Aorta (tissue), 5 donors: ENCODE measurements around the gene MYO7A. TPM values are rescaled to one million over a fixed set of nuclear protein-coding genes. Genes with fewer than 3 reads are reported as not detected.

Experiments used
- ATAC-seq: fragments of 200-7000 bp; cut with Tn5 transposase; one replicate; pipeline ENCODE4 v1.9.1; 2022; ENCODE audit warnings: moderate library complexity; ENCODE audit not compliant: low FRiP score
- DNase-seq, 2 donors: peaks; one replicate each; pipeline ENCODE4 v3.0.0-alpha.2; 2020
- H3K27ac ChIP-seq, 2 donors: one replicate each; pipeline ENCODE4 v1.5.1; 2013; ENCODE audit warnings: low read length in 2 of 2, mild to moderate bottlenecking in 2 of 2, moderate library complexity in 2 of 2, control low read depth in 1 of 2, inconsistent platforms in 1 of 2, low read depth in 1 of 2
- H3K27me3 ChIP-seq, 2 donors: one replicate each; pipeline ENCODE4 v1.6.1; 2013; ENCODE audit warnings: control low read depth in 1 of 2, low read length in 1 of 2, mild to moderate bottlenecking in 1 of 2, moderate library complexity in 1 of 2; ENCODE audit not compliant: insufficient read depth in 2 of 2, control insufficient read depth in 1 of 2
- H3K36me3 ChIP-seq, 2 donors: one replicate each; pipeline ENCODE4 v1.6.1; 2013; ENCODE audit warnings: control low read depth in 1 of 2, low read length in 1 of 2, mild to moderate bottlenecking in 1 of 2; ENCODE audit not compliant: insufficient read depth in 2 of 2, control insufficient read depth in 1 of 2
- H3K4me1 ChIP-seq, 2 donors: one replicate each; pipeline ENCODE4 v1.6.1; 2013; ENCODE audit warnings: low read length in 2 of 2, control low read depth in 1 of 2, mild to moderate bottlenecking in 1 of 2, moderate library complexity in 1 of 2; ENCODE audit not compliant: insufficient read depth in 2 of 2, control insufficient read depth in 1 of 2
- H3K4me3 ChIP-seq, 2 donors: one replicate each; pipeline ENCODE4 v1.5.1; 2013; ENCODE audit warnings: low read length in 2 of 2, control low read depth in 1 of 2, mild to moderate bottlenecking in 1 of 2
- H3K9me3 ChIP-seq: one replicate; pipeline ENCODE4 v1.6.1; 2013; ENCODE audit warnings: mild to moderate bottlenecking, low read length; ENCODE audit not compliant: control insufficient read depth
- WGBS, 2 donors: extraction: QIAGEN DNeasy Blood & Tissue Kit; methylation state at CpG; one replicate each; pipeline ENCODE4 v1.1.7; 2013; 5-methylcytosine and 5-hydroxymethylcytosine counted together
- intact Hi-C, 2 donors: fragments of 100-400 bp; cut with DNase I; formaldehyde crosslinking; loops; one replicate each; pipeline versions ENCODE4 v1.14.2 to v1.15.0; 2022
- polyA plus RNA-seq, 2 donors: library from polyadenylated mRNA; stranded (reverse); fragments of 200-250 nt; gene quantifications; one replicate each; pipeline ENCODE4 v1.2.3, GENCODE V29; 2013
- total RNA-seq, 2 donors: library from RNA; stranded (reverse); fragmentation: NEBNext Ultra II Directional; extraction: Animal tissue kit (Norgen Biotek cat#: 25700); gene quantifications; one replicate each; pipeline ENCODE4 v1.2.1, GENCODE V29; 2021
- donor health status: healthy with polysubstance abuse.
- donor health status: Bipolar disorder and iron deficiency.
- donor health status: DM: no; HTN: no; CAD: no.
- donor health status: DM: no; HTN: no; CAD: no.
- donor health status: DM: yes; HTN: yes; CAD: no.

The MYO7A gene
- total and polyA plus RNA-seq, 4 donors = 1.9 to 27.9 (median 6.9) TPM

GRCh38 chr11:77184136-77184860 lies 56.3 kb downstream of the MYO7A start:
- Histone ChIP-seq H3K27ac (no peak overlapping the region), H3K9me3 (no peaks in the 10 kb centered on the region), H3K36me3 (no peaks in the 10 kb centered on the region), H3K4me1 (no peaks in the 10 kb centered on the region), H3K4me3 (no peak overlapping the region), H3K27me3 (no peaks in the 10 kb centered on the region)
- WGBS, 2 donors = 87 to 88% methylated on average over 15 of the region's 15 CpGs
- intact Hi-C loops = no loop called here
- DNase-seq (peak in 1 of 2 donors; percentile 47), ATAC-seq (no peak)

- no peak for DNase-seq
- H3K27ac ChIP-seq = no peak overlapping the region
- no peaks in the 10 kb centered on the region for H3K4me1 ChIP-seq
- H3K4me3 ChIP-seq = no peak overlapping the region
- intact Hi-C loops = no loop called here
- H3K9me3 ChIP-seq = no peaks in the 10 kb centered on the region
- 95 to 100% methylated on average over 1 of the region's 1 CpG for WGBS, 2 donors
- ATAC-seq = no peak
- no peaks in the 10 kb centered on the region for H3K36me3 ChIP-seq
- no peaks in the 10 kb centered on the region for H3K27me3 ChIP-seq
These were observed 58.3 kb downstream of the MYO7A start for GRCh38 chr11:77186302-77186701.

GRCh38 chr11:77187111-77187750 lies 59.2 kb downstream of the MYO7A start:
- H3K4me3 ChIP-seq = no peak overlapping the region
- H3K36me3 ChIP-seq = no peaks in the 10 kb centered on the region
- H3K27me3 ChIP-seq = no peaks in the 10 kb centered on the region
- 91% methylated on average over 9 of the region's 9 CpGs for WGBS, 2 donors
- DNase-seq = peak in 1 of 2 donors; percentile 51
- no peaks in the 10 kb centered on the region for H3K4me1 ChIP-seq
- no peak for ATAC-seq
- no peak overlapping the region for H3K27ac ChIP-seq
- H3K9me3 ChIP-seq = no peaks in the 10 kb centered on the region
- intact Hi-C loops = no loop called here

GRCh38 chr11:77187776-77188632 lies 60.0 kb downstream of the MYO7A start:
- no peaks in the 10 kb centered on the region for H3K9me3 ChIP-seq
- H3K4me1 ChIP-seq = no peaks in the 10 kb centered on the region
- no peaks in the 10 kb centered on the region for H3K36me3 ChIP-seq
- H3K27me3 ChIP-seq = no peaks in the 10 kb centered on the region
- ATAC-seq (peak; percentile 83), DNase-seq (peak; percentile 87 to 94)
- intact Hi-C loops = loop anchor here (1.0 to 2.0 kb wide), 3 partner anchors 61 to 141 kb away; no protein-coding TSS in a partner anchor
- H3K27ac ChIP-seq = no peak overlapping the region
- WGBS, 2 donors = 57 to 62% methylated on average over 7 of the region's 7 CpGs
- H3K4me3 ChIP-seq = no peak overlapping the region

GRCh38 chr11:77188633-77189491 lies 60.8 kb downstream of the MYO7A start:
- H3K4me3 ChIP-seq = no peak overlapping the region
- ATAC-seq (no peak), DNase-seq (no peak)
- no peaks in the 10 kb centered on the region for H3K9me3 ChIP-seq
- no peaks in the 10 kb centered on the region for H3K36me3 ChIP-seq
- H3K4me1 ChIP-seq = no peaks in the 10 kb centered on the region
- intact Hi-C loops = loop anchor here (1.0 to 2.0 kb wide), 3 partner anchors 62 to 142 kb away; no protein-coding TSS in a partner anchor
- no peak overlapping the region for H3K27ac ChIP-seq
- 83 to 90% methylated on average over 18 of the region's 18 CpGs for whole genome bisulfite sequencing, 2 donors
- no peaks in the 10 kb centered on the region for H3K27me3 ChIP-seq

- 95 to 97% methylated on average over 28 of the region's 28 CpGs for WGBS, 2 donors
- Histone ChIP-seq H3K9me3 (no peaks in the 10 kb centered on the region), H3K27ac (no peak overlapping the region), H3K4me3 (no peak overlapping the region), H3K36me3 (no peaks in the 10 kb centered on the region), H3K27me3 (no peaks in the 10 kb centered on the region), H3K4me1 (no peaks in the 10 kb centered on the region)
- intact Hi-C loops = loop anchor here (2.0 to 5.0 kb wide), 3 partner anchors 63 to 358 kb away; no protein-coding TSS in a partner anchor
- ATAC-seq = no peak
- DNase-seq = no peak
These were observed 61.7 kb downstream of the MYO7A start for GRCh38 chr11:77189588-77190210.

GRCh38 chr11:77190331-77191075 lies 62.5 kb downstream of the MYO7A start:
- Histone ChIP-seq H3K27me3 (no peaks in the 10 kb centered on the region), H3K36me3 (no peaks in the 10 kb centered on the region), H3K4me1 (no peaks in the 10 kb centered on the region), H3K9me3 (no peaks in the 10 kb centered on the region), H3K27ac (no peak overlapping the region), H3K4me3 (no peak overlapping the region)
- DNase-seq (no peak), ATAC-seq (no peak)
- intact Hi-C loops = loop anchor here in 1 of 2 donors (5.0 kb wide), 1 partner anchor 357 kb away; no protein-coding TSS in a partner anchor
- WGBS, 2 donors = 91 to 94% methylated on average over 21 of the region's 21 CpGs
